HG03442 (cell line): ENCODE results near the gene FLRT2.

Source experiments
- ATAC-seq: cut with Tn5 transposase; IDR thresholded peaks from one replicate; pipeline ENCODE4 v1.9.1; 2021; ENCODE audit warnings: mild to moderate bottlenecking, moderate library complexity; ENCODE audit not compliant: unreplicated experiment

FLRT2 gene

GRCh38 chr14:85594217-85594616 lies 64.3 kb downstream of the FLRT2 start:
- no peak for ATAC-seq

GRCh38 chr14:85595981-85596380 lies 66.0 kb downstream of the FLRT2 start:
- no peak for ATAC-seq

GRCh38 chr14:85596562-85596961 lies 66.6 kb downstream of the FLRT2 start:
- no peak for ATAC-seq

GRCh38 chr14:85597701-85598100 lies 67.8 kb downstream of the FLRT2 start:
- ATAC-seq = no peak

GRCh38 chr14:85599939-85600338 lies 70.0 kb downstream of the FLRT2 start:
- ATAC-seq = no peak

GRCh38 chr14:85601246-85601645 lies 71.3 kb downstream of the FLRT2 start:
- ATAC-seq = no peak

GRCh38 chr14:85601690-85602089 lies 71.7 kb downstream of the FLRT2 start:
- ATAC-seq = no peak

GRCh38 chr14:85602345-85602744 lies 72.4 kb downstream of the FLRT2 start:
- ATAC-seq = no peak

- no peak for ATAC-seq
Observed at GRCh38 chr14:85604021-85604420, 74.1 kb downstream of the FLRT2 start.

- no peak for ATAC-seq
Observed at GRCh38 chr14:85604714-85605113, 74.8 kb downstream of the FLRT2 start.

GRCh38 chr14:85607651-85608081 lies 77.7 kb downstream of the FLRT2 start:
- no peak for ATAC-seq

GRCh38 chr14:85613496-85613895 lies 83.6 kb downstream of the FLRT2 start:
- no peak for ATAC-seq

GRCh38 chr14:85616386-85616885 lies 86.5 kb downstream of the FLRT2 start:
- ATAC-seq = no peak

- no peak for ATAC-seq
Observed at GRCh38 chr14:85616886-85617285, 86.9 kb downstream of the FLRT2 start.

GRCh38 chr14:85617791-85618190 lies 87.8 kb downstream of the FLRT2 start:
- no peak for ATAC-seq

GRCh38 chr14:85618390-85618789 lies 88.4 kb downstream of the FLRT2 start:
- ATAC-seq = no peak

- ATAC-seq = no peak
Observed at GRCh38 chr14:85618978-85619377, 89.0 kb downstream of the FLRT2 start.

GRCh38 chr14:85619851-85620250 lies 89.9 kb downstream of the FLRT2 start:
- ATAC-seq = no peak

- no peak for ATAC-seq
Observed at GRCh38 chr14:85620947-85621346, 91.0 kb downstream of the FLRT2 start.

- ATAC-seq = no peak
Observed at GRCh38 chr14:85622106-85622505, 92.2 kb downstream of the FLRT2 start.

- no peak for ATAC-seq
Observed at GRCh38 chr14:85622986-85623685, 93.2 kb downstream of the FLRT2 start.

- ATAC-seq = no peak
Observed at GRCh38 chr14:85625925-85626585, 96.1 kb downstream of the FLRT2 start.
